ENCODE measurements around the gene MKRN2OS. TPM values are rescaled to one million over a fixed set of nuclear protein-coding genes. Genes with fewer than 3 reads are reported as not detected.
A peak's percentile ranks its signal among the peaks of the same experiment; 100 is the strongest.

MKRN2OS gene
- total RNA-seq, 1 experiment from 2014 or later: 0.47 TPM

DNA sequence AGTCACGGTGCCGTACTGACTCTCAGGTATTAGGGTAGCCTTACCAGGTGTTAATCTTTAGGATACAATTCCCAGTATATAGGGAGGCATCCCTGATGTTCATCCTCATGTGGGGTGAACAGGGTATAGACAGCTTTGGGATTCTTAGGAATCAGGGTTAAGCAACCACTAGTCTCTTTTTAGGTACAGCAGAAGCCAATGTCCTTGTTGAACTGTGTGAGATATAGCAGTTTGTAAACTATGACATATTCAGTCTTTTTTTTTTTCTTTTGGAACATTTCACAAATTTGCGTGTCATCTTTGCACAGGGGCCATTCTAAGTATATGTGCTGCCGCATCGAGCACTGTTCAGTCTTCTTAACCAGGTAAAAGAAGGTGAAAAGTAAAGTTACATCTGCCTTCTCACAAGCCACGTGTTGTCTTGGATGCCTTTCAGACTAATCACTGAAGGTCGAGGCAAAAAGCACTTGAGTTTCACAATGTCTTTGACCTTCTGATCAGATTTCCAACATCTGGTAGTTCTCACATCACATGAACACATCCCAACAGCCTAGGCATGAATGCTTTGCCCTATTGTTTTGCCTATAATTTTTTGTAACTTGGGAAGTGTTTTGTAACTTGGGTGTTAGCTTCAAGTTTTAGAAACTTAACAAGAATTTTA, 43.8 kb downstream of the MKRN2OS start:
- peaks cover 59% of the 10 kb centered on the region for H3K36me3 Mint-ChIP-seq (ENCODE audit: insufficient read depth, unreplicated experiment)
- H3K27ac Mint-ChIP-seq (ENCODE audit: low read depth, unreplicated experiment): peak overlapping the region; percentile 75
- no peak overlapping the region for H3K4me3 Mint-ChIP-seq (ENCODE audit: unreplicated experiment)
- no TSS peak for BruUV-seq (replicated peaks)
- TF ChIP-seq, protein P1, sequence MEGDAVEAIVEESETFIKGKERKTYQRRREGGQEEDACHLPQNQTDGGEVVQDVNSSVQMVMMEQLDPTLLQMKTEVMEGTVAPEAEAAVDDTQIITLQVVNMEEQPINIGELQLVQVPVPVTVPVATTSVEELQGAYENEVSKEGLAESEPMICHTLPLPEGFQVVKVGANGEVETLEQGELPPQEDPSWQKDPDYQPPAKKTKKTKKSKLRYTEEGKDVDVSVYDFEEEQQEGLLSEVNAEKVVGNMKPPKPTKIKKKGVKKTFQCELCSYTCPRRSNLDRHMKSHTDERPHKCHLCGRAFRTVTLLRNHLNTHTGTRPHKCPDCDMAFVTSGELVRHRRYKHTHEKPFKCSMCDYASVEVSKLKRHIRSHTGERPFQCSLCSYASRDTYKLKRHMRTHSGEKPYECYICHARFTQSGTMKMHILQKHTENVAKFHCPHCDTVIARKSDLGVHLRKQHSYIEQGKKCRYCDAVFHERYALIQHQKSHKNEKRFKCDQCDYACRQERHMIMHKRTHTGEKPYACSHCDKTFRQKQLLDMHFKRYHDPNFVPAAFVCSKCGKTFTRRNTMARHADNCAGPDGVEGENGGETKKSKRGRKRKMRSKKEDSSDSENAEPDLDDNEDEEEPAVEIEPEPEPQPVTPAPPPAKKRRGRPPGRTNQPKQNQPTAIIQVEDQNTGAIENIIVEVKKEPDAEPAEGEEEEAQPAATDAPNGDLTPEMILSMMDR (IDR thresholded peaks at IDR 0.05; ENCODE audit: unreplicated experiment): no peak
- ChIA-PET CTCF (interaction anchor here (1.1 kb wide), 1 partner anchor 24 kb away, joined by 3 read pairs; no protein-coding TSS in a partner anchor), POLR2A (interaction anchor here (0.6 to 3.7 kb wide), 4 partner anchors 17 to 224 kb away, joined by 3 to 28 read pairs (median 3); partner anchors contain the start of genes MKRN2 and TSEN2)
- no peaks in the 10 kb centered on the region for H3K27me3 Mint-ChIP-seq (ENCODE audit: insufficient read depth, unreplicated experiment)
- intact Hi-C loops (cut with micrococcal nuclease): no loop called here
- peak; percentile 60 for DNase-seq (ENCODE audit: unreplicated experiment)
- no peaks in the 10 kb centered on the region for H3K9me3 Mint-ChIP-seq (ENCODE audit: unreplicated experiment)
- H3K4me1 Mint-ChIP-seq (ENCODE audit: insufficient read depth, unreplicated experiment): peaks cover 16% of the 10 kb centered on the region

DNA sequence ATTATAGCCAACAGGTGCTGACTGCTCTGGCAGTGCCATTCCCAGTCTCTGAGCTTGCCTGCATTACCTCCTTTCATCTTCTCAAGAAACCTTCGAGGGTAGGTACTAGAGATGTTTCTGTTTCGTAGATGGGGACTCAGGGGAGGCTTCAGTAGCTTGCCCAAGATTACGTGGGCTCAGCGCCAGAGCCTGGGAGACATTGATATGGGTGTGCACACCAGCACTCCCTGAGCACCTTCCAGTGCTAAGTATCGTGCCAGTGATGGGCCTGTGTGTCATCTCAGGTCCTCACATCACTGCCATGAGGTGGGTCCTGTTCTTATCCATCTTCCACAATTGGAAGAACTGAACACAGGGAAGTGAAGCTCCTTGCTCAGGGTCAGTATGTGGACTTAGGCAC, 45.8 kb downstream of the MKRN2OS start:
- Mint-ChIP-seq H3K4me1 (ENCODE audit: insufficient read depth, unreplicated experiment) (peaks cover 14% of the 10 kb centered on the region), H3K27ac (ENCODE audit: low read depth, unreplicated experiment) (no peak overlapping the region), H3K4me3 (ENCODE audit: unreplicated experiment) (no peak overlapping the region), H3K36me3 (ENCODE audit: insufficient read depth, unreplicated experiment) (peaks cover 68% of the 10 kb centered on the region), H3K9me3 (ENCODE audit: unreplicated experiment) (no peaks in the 10 kb centered on the region), H3K27me3 (ENCODE audit: insufficient read depth, unreplicated experiment) (no peaks in the 10 kb centered on the region)
- TF ChIP-seq, protein P1 (IDR thresholded peaks at IDR 0.05; ENCODE audit: unreplicated experiment): no peak
- DNase-seq (ENCODE audit: unreplicated experiment): no peak
- no TSS peak for BruUV-seq (replicated peaks)
- intact Hi-C loops (cut with micrococcal nuclease): no loop called here
- POLR2A ChIA-PET: interaction anchor here (3.7 kb wide), 1 partner anchor 15 kb away, joined by 28 read pairs; the partner anchor contains the start of gene TSEN2
- CTCF ChIA-PET: interaction anchor here (0.5 kb wide), 1 partner anchor 360 kb away, joined by 3 read pairs; no protein-coding TSS in a partner anchor

DNA sequence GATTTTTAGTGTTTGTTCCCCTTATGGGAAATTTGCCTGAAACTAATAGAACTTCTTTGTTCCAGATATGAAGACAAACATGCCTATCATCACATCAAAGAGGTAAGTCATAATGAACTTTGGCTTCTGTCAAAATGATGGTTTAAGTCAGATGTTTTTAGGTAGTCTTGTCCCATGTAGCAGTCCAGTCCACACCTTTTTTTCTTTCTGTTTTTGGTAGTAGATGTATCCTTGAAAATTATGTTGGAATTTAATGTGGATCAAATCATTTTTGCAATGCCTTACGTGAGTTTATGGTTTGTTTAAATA, 48.9 kb downstream of the MKRN2OS start:
- Mint-ChIP-seq H3K4me3 (ENCODE audit: unreplicated experiment) (no peak overlapping the region), H3K9me3 (ENCODE audit: unreplicated experiment) (no peaks in the 10 kb centered on the region), H3K27ac (ENCODE audit: low read depth, unreplicated experiment) (no peak overlapping the region), H3K4me1 (ENCODE audit: insufficient read depth, unreplicated experiment) (peaks cover 7% of the 10 kb centered on the region), H3K27me3 (ENCODE audit: insufficient read depth, unreplicated experiment) (no peaks in the 10 kb centered on the region), H3K36me3 (ENCODE audit: insufficient read depth, unreplicated experiment) (peaks cover 54% of the 10 kb centered on the region)
- CTCF ChIA-PET: interaction anchor here (1.3 kb wide), 1 partner anchor 12 kb away, joined by 3 read pairs; no protein-coding TSS in a partner anchor
- BruUV-seq (replicated peaks): no TSS peak
- intact Hi-C loops (cut with micrococcal nuclease): no loop called here
- TF ChIP-seq, protein P1 (IDR thresholded peaks at IDR 0.05; ENCODE audit: unreplicated experiment): no peak
- POLR2A ChIA-PET: interaction anchor here (1.6 to 3.4 kb wide), 3 partner anchors 12 to 49 kb away, joined by 4 to 21 read pairs (median 5); partner anchors contain the start of genes MKRN2OS and TSEN2
- DNase-seq (ENCODE audit: unreplicated experiment): no peak

DNA sequence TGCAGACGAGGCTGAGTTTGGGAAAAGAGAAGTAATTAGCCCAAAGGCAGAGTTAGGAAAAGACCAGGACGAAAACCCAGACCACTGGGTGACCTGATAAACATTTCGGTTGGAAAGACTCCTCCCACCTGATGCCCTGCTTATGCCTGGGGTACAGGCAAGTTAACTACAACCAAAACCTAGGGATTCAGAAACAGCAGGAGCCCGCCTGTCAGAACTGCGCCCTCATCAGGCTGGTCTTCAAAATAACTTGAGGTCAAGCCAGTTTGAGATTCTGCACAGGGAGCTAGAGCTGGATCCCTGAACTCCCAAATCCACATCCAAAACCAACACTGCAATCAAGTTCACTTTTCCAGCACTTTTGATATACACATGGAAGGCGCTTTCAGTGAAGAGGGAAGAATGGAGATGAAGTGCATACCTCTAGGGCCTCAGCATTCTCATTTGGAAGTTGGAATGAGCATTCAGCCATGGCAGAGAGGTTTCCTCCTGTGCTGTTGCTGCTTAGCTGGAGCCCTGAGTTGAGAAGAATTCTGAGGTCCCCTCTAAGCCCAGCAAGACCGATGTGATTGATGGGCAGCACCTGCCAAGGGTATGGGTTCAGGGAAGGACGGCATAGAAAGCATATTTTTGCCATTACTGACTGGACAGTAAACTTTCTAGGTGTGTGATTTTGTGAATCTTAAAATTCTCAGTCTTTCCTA, 49.4 kb downstream of the MKRN2OS start:
- POLR2A ChIA-PET: interaction anchor here (1.6 to 3.4 kb wide), 3 partner anchors 12 to 49 kb away, joined by 4 to 21 read pairs (median 5); partner anchors contain the start of genes MKRN2OS and TSEN2
- H3K4me1 Mint-ChIP-seq (ENCODE audit: insufficient read depth, unreplicated experiment): peaks cover 2% of the 10 kb centered on the region
- H3K9me3 Mint-ChIP-seq (ENCODE audit: unreplicated experiment): no peaks in the 10 kb centered on the region
- H3K4me3 Mint-ChIP-seq (ENCODE audit: unreplicated experiment): no peak overlapping the region
- no TSS peak for BruUV-seq (replicated peaks)
- no peak overlapping the region for H3K27ac Mint-ChIP-seq (ENCODE audit: low read depth, unreplicated experiment)
- DNase-seq (ENCODE audit: unreplicated experiment): no peak
- H3K36me3 Mint-ChIP-seq (ENCODE audit: insufficient read depth, unreplicated experiment): peaks cover 54% of the 10 kb centered on the region
- CTCF ChIA-PET: interaction anchor here (0.9 to 1.3 kb wide), 2 partner anchors 11 kb away, joined by 3 to 4 read pairs; no protein-coding TSS in a partner anchor
- no peaks in the 10 kb centered on the region for H3K27me3 Mint-ChIP-seq (ENCODE audit: insufficient read depth, unreplicated experiment)
- TF ChIP-seq, protein P1 (IDR thresholded peaks at IDR 0.05; ENCODE audit: unreplicated experiment): no peak
- intact Hi-C loops (cut with micrococcal nuclease): no loop called here
